ENCODE data around the gene HGS. TPM values are rescaled to one million over a fixed set of nuclear protein-coding genes. Genes with fewer than 3 reads are reported as not detected.

The HGS gene
- total RNA-seq, 4 donors from 2014 or later = 96.1 to 205 (median 150) TPM

GRCh38 chr17:81710514-81711308 is 26.9 kb downstream of the HGS start:
- peaks cover 27 to 45% (median 43%) of the 10 kb centered on the region in 4 donors for H3K4me1 ChIP-seq
- H3K27ac ChIP-seq = peak overlapping the region; percentile 80 to 90 (median 86)
- TF ChIP-seq POLR2A (IDR thresholded peaks at IDR 0.05) (peak; percentile 33), CTCF (IDR thresholded peaks at IDR 0.05) (no peak), POLR2AphosphoS5 (IDR thresholded peaks at IDR 0.05) (peak in 1 of 3 donors; percentile 45)
- H3K36me3 ChIP-seq = peaks cover 0 to 11% (median 5%) of the 10 kb centered on the region in 4 donors
- WGBS, 2 donors (ENCODE audit: low coverage in 1 of 2) = 21% methylated on average over 26 of the region's 29 CpGs; no CpG with 5 or more reads in 1 of the 2 donors
- in situ Hi-C loops (cut with MboI; ENCODE audit: low pct_ligation_motif_present in 1 of 4, low pct_unique_long_range_greater_than_20kb in 1 of 4, low sequenced_read_pairs in 3 of 4) (no loop called here), intact Hi-C loops (cut with DNase I; ENCODE audit: low total_unique reads) (no loop called here)
- peak overlapping the region in 2 of 4 donors; percentile 79 to 94 for H3K4me3 ChIP-seq
- no peaks in the 10 kb centered on the region for H3K27me3 ChIP-seq
- DNase-seq = peak; percentile 53
- H3K9me3 ChIP-seq = no peaks in the 10 kb centered on the region

- H3K9me3 ChIP-seq = no peaks in the 10 kb centered on the region
- peak within 1 kb of the TSS; percentile 80 to 90 (median 86) for H3K27ac ChIP-seq
- H3K27me3 ChIP-seq = no peaks in the 10 kb centered on the region
- DNase-seq = peak; percentile 92
- H3K36me3 ChIP-seq = peaks cover 0 to 8% (median 2%) of the 10 kb centered on the region in 4 donors
- in situ Hi-C loops (cut with MboI; ENCODE audit: low pct_ligation_motif_present in 1 of 4, low pct_unique_long_range_greater_than_20kb in 1 of 4, low sequenced_read_pairs in 3 of 4) (no loop called here), intact Hi-C loops (cut with DNase I; ENCODE audit: low total_unique reads) (no loop called here)
- peak within 1 kb of the TSS; percentile 53 to 94 (median 77) for H3K4me3 ChIP-seq
- peaks cover 27 to 45% (median 43%) of the 10 kb centered on the region in 4 donors for H3K4me1 ChIP-seq
- TF ChIP-seq POLR2A (IDR thresholded peaks at IDR 0.05) (peak; percentile 60), CTCF (IDR thresholded peaks at IDR 0.05) (peak in 1 of 5 experiments; percentile 38), EP300 (IDR thresholded peaks at IDR 0.05; ENCODE audit: low read depth) (no peak), POLR2AphosphoS5 (IDR thresholded peaks at IDR 0.05) (peak; percentile 49 to 84 (median 51))
- 1% methylated on average over 57 of the region's 89 CpGs; no CpG with 5 or more reads in 1 of the 2 donors for WGBS, 2 donors (ENCODE audit: low coverage in 1 of 2)
These were observed 28.1 kb downstream of the HGS start, which contains the start of gene SLC25A10 for GRCh38 chr17:81711814-81712467. TSS of gene SLC25A10 (plus strand) at chr17:81712284. CDS start at chr17:81712427, 143 bp downstream.

GRCh38 chr17:81712468-81713003 is 28.7 kb downstream of the HGS start:
- peak; percentile 46 for DNase-seq
- no peak for TF ChIP-seq POLR2AphosphoS5 (IDR thresholded peaks at IDR 0.05)
- TF ChIP-seq CTCF (IDR thresholded peaks at IDR 0.05) = peak in 2 of 5 experiments; percentile 8 to 42
- TF ChIP-seq EP300 (IDR thresholded peaks at IDR 0.05; ENCODE audit: low read depth) = no peak
- no peak for TF ChIP-seq POLR2A (IDR thresholded peaks at IDR 0.05)
- Histone ChIP-seq H3K4me3 (peak overlapping the region; percentile 53 to 94 (median 77)), H3K27me3 (no peaks in the 10 kb centered on the region), H3K27ac (peak overlapping the region; percentile 80 to 90 (median 86)), H3K36me3 (peaks cover 0 to 2% (median 0%) of the 10 kb centered on the region in 4 donors), H3K4me1 (peaks cover 27 to 45% (median 43%) of the 10 kb centered on the region in 4 donors), H3K9me3 (no peaks in the 10 kb centered on the region)
- in situ Hi-C loops (cut with MboI; ENCODE audit: low pct_ligation_motif_present in 1 of 4, low pct_unique_long_range_greater_than_20kb in 1 of 4, low sequenced_read_pairs in 3 of 4) (no loop called here), intact Hi-C loops (cut with DNase I; ENCODE audit: low total_unique reads) (no loop called here)
- 5% methylated on average over 25 of the region's 41 CpGs; no CpG with 5 or more reads in 1 of the 2 donors for WGBS, 2 donors (ENCODE audit: low coverage in 1 of 2)

All from transverse colon (tissue), 4 donors.